HG03342 (cell line): ENCODE results near the gene SETX.
A peak's percentile ranks its signal among the peaks of the same experiment; 100 is the strongest.

Experiments
- ATAC-seq: cut with Tn5 transposase; IDR thresholded peaks from one replicate; pipeline ENCODE4 v1.9.1; 2021; ENCODE audit warnings: mild to moderate bottlenecking, moderate library complexity; ENCODE audit not compliant: unreplicated experiment

Gene SETX

DNA sequence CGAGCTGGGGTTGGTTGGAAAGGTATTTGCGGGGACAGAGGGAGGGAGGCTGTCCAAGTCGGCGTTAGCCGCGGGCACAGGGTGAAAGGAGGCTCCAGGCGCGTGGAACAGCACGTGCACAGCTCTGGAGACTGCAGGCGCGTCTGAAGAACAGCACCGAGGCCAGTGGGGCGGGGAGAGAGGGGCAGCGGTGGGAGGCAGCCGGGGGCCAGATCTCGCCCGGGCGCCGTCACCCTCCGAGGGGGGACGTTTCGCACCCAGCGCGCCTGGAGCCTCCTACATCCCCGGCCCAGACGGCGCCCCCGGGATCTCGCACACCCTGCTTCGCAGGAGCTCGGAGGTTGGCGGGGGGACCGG lies 113.3 kb downstream of the SETX start:
- peak; percentile 6 for ATAC-seq

DNA sequence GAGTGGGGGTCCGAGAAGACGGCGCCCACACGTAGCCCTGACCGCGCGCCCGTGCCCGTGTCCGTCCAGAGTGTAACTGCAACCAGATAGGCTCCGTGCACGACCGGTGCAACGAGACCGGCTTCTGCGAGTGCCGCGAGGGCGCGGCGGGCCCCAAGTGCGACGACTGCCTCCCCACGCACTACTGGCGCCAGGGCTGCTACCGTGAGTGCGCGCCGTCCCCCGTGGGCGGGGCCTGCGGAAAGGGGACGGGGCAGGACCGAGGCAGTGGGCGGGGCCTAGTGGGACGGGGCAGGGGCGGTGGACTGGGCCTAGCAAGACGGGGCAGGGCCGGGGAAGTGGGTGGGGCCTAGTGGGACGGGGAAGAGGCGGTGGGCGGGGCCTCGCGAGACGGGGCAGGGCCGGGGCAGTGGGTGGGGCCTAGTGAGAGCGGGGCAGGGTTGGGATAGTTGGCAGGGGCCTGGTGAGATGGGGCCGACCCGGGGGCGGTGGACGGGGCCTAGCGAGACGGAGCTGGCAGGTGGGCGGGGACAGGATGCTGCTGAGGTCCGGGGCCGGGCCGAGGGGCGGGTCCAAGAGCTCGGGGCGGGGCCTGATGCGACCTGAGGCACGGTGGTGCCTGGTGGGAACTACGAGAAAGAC lies 113.8 kb downstream of the SETX start:
- ATAC-seq, result peak; percentile 72

DNA sequence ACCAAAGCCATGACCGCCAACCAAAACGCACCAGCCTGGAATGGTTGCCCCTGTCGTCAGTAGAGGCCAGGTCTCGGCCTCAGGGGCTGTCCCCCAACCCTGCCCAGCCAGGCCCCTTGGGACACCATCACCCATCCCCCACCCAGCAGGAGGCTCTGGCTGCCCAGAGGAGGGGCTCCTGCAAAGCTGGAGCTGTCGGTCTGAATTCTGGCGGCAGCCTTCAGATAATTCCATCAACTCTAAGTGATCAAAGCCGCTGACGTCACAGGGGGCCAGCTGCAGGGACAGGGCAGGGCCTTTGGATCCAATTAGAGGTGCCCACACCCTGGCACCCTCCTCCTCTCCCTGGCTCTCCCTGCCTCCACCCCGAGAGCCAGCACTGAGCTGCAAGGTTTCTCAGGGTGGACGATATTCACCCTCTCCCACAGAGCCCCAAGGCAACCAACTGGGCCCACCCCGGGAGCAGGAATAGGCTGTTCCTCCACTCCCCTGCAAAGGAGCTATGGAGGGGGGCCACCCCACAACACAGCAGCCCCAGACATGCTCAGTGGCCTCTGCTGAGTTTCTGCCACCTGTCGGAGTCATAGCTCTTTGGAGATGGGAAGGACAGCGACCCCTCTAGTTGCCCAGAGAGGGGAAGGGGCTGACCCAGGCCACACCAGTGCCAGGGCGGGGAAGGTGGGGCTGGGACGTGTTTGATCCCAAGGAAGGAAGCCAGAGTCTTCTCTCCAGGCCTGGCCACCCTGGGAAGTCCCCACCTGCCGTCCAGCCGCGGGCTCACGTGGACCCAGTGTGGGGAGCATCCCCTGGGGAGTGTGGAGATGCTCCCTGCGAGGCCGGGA lies 114.6 kb downstream of the SETX start:
- ATAC-seq, result no peak

DNA sequence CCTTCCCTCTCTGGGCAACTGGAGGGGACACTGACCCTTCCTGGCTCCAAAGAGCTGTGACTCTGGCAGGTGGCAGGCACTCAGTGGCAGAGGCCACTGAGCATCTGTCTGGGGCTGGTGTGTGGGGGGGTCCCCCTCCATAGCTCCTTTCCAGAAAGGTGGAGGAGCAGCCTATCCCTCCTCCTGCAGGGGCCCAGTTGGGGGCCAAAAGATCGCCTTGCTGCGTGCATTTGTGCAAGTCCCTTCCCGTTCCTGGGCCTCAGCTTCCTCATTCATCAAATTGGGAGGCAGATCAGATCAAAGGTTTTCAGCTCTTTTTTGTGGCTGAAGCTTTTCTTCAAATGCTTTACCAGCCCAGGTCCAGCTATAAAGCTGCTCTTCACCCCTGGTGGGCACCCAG lies 115.3 kb downstream of the SETX start:
- ATAC-seq, result no peak

GRCh38 chr9:132238992-132239391 lies 115.8 kb downstream of the SETX start:
- no peak for ATAC-seq

DNA sequence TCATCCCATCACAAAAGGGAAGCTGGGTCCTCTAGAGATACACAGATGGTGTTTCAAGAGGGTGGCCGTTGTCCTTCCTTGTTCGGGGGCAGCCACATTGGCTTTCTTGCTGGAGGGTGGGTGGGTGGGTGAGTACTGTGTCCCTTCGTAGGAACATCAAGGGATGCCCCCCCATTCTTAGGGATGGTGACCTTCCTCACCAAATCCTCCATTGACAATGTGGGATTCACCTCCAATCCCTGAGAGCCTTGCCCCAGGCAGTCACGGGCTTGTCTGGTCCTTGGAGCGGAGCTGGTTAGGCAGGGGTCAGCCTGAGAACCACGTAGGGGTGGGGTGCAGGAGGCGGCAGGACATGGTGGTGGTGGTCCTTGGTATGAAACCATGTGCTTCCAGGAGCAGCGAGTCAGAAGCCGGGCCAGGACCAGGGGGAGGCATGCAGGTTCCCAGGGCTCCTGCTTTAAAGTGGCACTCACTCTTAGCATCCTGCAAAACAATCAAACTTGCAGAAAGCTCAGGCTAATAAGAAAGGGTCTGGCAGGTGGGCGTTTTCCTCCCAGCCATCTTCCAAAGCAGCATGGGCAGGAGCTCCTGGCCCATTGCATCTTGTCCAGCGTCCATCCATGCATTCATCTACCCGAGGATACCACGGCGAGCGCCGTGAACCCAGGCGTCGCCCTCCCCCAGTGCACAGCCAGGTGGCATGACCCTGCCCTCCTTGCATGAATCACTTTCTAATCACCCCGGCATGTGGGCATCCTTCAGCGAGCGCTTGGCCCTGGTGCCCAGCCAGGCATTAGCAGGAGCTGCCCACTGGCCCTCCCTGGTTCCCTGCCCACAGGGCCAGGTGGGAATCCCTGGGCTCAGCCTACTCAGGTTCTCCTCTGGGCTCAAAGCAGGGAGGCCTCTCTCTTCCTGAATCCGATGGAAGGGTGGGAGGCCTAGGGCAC lies 116.5 kb downstream of the SETX start:
- ATAC-seq, result no peak

GRCh38 chr9:132237481-132237880 lies 117.3 kb downstream of the SETX start:
- ATAC-seq, result no peak

- no peak for ATAC-seq
Measured at GRCh38 chr9:132236662-132237311, 118.0 kb downstream of the SETX start.

GRCh38 chr9:132235894-132236661 lies 118.7 kb downstream of the SETX start:
- ATAC-seq, result no peak

GRCh38 chr9:132235125-132235524 lies 119.7 kb downstream of the SETX start:
- no peak for ATAC-seq

GRCh38 chr9:132234535-132234934 lies 120.3 kb downstream of the SETX start:
- ATAC-seq, result no peak

- no peak for ATAC-seq
Measured at GRCh38 chr9:132233138-132233537, 121.6 kb downstream of the SETX start.

DNA sequence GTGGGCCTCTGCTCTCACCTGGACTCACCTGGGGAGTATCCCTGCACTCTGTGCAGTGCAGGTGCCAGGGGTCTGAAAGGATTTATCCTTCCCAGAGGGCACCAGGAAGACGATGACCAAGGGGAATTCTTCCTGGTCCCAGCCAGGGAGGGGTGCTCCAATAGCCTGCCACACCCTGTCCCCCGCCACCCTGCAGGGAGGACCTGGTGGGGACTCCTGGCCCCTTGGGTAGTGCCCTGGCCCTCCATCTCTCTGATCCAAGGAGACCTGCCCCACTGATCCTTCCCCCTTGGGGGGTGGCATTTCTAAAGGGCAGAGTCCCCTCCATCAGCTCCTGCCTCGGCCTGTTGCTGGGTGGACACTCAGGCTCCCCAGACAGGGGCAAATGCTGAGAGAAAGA lies 122.3 kb downstream of the SETX start:
- no peak for ATAC-seq

GRCh38 chr9:132231019-132231701 lies 123.6 kb downstream of the SETX start:
- no peak for ATAC-seq

- no peak for ATAC-seq
Measured at GRCh38 chr9:132230605-132231004, 124.2 kb downstream of the SETX start.

GRCh38 chr9:132228062-132228461 lies 126.7 kb downstream of the SETX start:
- no peak for ATAC-seq

- ATAC-seq, result no peak
Measured at GRCh38 chr9:132226571-132227430, 128.0 kb downstream of the SETX start.

DNA sequence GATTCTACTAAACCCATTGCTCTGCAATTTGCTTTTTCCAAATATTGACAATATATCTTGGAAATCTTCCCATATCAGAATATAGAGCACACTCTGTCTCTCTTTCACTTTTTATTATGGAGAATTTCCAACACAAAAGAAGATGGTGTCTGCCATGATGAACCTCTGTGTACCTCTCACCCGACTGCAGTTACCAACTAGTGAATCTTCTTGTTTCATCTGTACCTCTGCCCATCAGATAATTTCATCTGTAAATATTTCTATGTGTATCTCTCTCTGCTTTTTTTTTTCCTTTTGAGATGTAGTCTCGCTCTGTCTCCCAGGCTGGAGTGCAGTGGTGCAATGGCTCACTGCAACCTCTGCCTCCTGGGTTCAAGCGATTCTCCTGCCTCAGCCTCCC lies 130.1 kb downstream of the SETX start:
- ATAC-seq, result no peak

- no peak for ATAC-seq
Measured at GRCh38 chr9:132221941-132222340, 132.8 kb downstream of the SETX start.
